Measurements from ENCODE around the gene MPRIP.

- TF ChIP-seq EZH2 (IDR thresholded peaks at IDR 0.05; ENCODE audit: low read length, unreplicated experiment) (no peak), CTCF (conservative IDR thresholded peaks at IDR 0.05; ENCODE audit: low read depth, low read length) (peak; percentile 15; the same call in 1 of the 2 replicates)
Measured at GRCh38 chr17:17121162-17121561, 78.9 kb downstream of the MPRIP start.
